GM21526 (cell line): ENCODE data around the gene ARHGDIB.

ENCODE experiments used
- ATAC-seq: cut with Tn5 transposase; IDR thresholded peaks from one replicate; pipeline ENCODE4 v1.9.1; 2021; ENCODE audit warnings: moderate library complexity; ENCODE audit not compliant: unreplicated experiment, low FRiP score

The ARHGDIB gene

GRCh38 chr12:14961466-14962152, at the start of gene ARHGDIB:
Gene ARHGDIB, minus strand, starts transcription at chr12:14961601. Its CDS starts 10,889 bp downstream, at chr12:14950712.
- ATAC-seq, result peak; percentile 63

GRCh38 chr12:15011162-15011561, 49.8 kb upstream of the ARHGDIB start:
- peak; percentile 71 for ATAC-seq

DNA sequence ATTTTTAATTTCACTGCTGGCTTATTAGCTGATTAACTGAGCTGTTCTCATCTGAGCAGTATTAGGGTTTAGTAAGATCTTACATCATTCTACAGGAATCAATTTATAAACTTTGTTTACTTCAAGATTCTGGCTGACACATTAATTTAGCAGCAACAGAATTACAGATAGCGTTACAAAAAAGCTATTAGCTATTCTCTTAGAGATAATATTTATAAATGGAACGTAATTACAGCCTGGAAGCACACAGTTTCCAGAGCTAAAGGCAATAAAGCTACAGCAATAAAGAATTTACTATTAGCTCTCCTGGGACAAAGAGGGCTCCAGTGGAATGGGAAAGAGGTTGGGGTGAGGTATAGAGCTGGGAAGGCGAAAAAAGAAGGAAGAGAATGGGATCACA, 46.1 kb upstream of the ARHGDIB start:
- ATAC-seq, result no peak

- ATAC-seq, result no peak
These were observed 43.7 kb upstream of the ARHGDIB start for GRCh38 chr12:15005064-15005463.

DNA sequence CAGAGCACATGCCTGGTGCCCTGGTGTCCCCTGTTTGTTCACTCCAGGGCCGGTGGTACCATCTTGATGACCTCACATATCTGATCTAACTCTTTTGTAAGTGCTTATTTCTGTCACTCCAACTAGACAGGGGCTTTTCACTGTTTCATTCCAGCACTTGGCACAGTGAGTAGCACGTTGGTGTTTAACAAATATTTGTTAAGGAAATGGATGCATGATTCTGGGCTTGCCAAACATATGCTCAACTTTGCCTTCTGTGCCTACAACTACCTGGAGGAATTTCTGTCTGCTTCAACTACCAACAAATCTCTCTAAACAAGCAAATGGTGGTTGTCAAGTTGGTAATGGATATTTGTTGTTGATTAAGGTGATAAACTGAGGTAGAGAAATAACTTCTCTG, 43.0 kb upstream of the ARHGDIB start:
- no peak for ATAC-seq

DNA sequence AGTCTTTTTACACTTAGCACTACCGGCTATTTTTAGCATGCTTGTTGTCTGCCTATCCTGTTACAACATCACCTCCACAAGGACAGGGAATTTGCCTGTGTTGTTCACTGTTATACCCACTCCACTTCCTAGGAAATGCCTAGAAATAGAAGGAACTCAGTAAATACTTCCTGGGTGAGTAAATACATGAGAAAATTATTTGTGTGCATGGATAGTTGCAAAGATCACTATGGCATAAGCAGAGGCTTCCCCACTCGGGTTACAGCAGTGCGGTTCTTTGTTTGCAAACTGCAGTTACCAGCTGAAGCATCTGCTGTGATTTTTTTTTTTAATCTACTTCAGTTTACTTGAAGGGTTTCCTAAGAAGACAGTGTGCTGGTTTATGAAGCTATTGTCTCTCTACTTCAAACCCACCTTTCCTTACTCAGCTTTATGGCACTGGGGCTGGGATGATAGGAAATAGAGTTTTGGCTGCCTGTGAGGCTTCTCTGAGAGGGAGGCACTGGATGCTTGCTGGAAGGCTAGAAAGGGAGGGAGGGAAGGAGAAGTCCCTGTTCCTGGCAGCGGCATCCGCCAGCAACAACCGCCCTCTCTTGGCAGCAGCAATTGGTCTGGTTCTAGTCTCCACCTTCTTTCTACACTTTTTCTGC, 40.5 kb upstream of the ARHGDIB start:
- ATAC-seq, result no peak

DNA sequence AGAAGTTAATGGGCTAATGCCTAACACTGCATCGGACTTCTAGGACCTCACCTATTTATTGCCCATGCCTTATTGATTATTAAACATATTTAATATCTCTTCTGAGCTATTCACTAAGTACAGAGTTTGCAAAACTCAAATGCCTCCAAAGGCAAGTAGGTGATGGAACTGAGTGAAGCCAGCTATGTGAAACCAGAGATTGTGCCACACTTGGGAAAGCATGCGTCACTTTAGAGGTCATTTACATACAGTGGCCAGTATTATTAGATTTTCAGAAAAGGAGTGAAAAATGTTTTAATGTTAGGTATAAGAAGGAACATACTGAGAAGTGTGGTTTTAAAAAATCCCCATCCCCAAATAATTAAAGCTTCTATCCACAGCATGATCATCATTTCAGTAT, 39.2 kb upstream of the ARHGDIB start:
- no peak for ATAC-seq

DNA sequence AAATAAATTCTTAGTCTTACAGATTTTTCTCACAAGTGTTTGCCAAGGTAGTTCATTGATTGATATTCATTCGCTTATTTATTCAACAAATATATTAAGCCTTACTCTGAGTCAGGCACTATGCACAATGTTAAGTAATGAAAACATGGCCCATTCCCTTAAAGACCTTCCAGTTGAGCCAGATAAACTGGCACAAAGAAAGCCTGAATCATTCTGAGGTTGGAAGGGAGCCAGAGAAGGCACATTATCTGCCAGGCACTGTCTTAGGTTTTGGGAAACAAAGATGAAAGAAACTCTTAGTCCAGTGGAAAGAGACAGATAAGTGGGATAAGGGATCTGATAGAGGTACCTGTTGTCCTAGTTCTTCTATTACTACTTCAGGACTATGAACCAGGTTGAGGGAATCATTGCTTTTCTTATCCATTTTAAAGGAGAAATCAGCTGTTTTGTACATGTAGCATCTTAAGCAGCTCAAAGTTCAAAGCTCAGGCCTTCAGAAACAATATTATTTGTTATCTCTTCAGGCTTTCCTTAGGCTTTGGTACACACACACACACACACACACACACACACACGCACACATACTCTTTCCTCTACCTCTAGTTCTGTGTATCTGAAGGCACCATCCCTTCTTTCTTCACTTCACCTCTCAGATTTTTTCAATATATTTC, 38.4 kb upstream of the ARHGDIB start:
- ATAC-seq, result no peak

- ATAC-seq, result no peak
These were observed 37.8 kb upstream of the ARHGDIB start for GRCh38 chr12:14999021-14999694.

GRCh38 chr12:14997998-14998397, 36.6 kb upstream of the ARHGDIB start:
- ATAC-seq, result no peak

DNA sequence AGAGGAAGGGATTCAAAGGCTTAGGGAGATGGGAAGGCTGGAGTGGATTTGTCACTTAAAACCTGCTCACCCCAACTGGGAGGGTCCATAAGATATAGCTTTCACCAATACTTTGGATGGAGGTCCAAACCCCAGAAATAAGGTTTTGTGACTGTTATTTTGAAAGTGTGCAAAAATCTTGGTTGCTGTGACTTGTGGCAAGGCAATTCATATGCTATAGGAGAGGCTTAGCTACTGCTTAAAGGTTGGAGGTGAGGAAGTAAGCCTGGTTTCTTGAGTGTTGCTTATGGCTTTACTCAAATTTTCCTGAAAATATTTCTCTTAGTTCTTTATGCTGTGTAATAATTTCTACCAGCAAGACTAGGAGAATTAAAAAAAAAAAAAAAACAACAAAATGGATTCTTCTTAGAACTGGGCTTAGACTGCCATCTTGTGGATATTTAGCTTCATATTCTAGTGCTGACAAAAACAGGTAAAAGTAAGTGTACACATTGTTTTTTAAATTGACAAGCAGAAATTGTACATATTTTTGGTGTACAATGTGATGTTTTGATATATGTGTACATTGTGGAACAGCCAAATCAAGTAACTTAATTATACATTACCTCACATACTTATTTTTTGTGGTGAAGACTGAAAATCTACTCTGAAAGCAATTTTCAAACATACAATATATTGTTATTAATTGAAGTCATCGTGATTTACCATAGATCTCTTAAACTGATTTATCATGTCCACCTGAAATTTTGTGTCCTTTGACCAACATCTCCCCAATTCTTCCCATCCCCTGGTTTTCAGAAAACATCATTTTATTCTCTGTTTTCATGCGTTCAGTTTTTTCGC, 34.4 kb upstream of the ARHGDIB start:
- peak; percentile 53 for ATAC-seq

GRCh38 chr12:14994610-14995009, 33.2 kb upstream of the ARHGDIB start:
- ATAC-seq, result no peak

GRCh38 chr12:14993537-14994266, 32.3 kb upstream of the ARHGDIB start:
- peak; percentile 44 for ATAC-seq

DNA sequence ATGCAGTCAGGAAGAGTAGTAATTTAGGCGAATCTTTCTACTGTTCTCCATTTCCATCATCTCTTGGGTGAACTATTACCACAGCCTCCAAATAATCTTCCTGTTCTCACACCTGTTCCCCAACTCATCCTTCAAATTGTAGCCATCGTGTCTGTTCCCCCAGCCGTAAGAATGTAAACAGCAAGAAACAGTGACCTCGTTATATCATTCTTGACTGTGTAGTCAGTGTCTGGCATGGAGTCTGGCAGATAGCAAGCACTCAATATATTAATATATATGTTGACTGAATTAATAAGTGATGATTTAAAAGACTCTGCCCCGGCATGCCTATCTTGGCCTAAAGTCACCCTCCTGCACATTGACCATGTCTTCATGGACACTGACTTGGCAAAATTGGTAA, 31.7 kb upstream of the ARHGDIB start:
- peak; percentile 7 for ATAC-seq

- no peak for ATAC-seq
These were observed 31.3 kb upstream of the ARHGDIB start for GRCh38 chr12:14992673-14993072.

GRCh38 chr12:14991069-14991468, 29.7 kb upstream of the ARHGDIB start:
- no peak for ATAC-seq

DNA sequence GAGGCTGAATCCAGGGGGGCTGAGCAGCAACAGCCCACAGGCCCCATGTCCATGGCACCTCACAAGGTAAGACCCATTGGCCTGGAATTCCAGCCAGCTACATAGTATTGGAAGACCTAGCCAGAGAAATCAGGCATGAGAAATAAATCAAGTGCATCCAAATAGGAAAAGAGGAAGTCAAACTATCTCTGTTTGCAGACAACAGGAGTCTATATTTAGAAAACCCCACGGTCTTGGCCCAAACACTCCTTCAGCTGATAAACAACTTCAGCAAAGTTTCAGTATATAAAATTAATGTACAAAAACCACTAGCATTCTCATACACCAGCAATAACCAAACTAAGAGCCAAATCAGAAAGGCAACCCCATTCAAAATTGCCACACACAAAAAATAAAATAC, 28.4 kb upstream of the ARHGDIB start:
- peak; percentile 43 for ATAC-seq

- no peak for ATAC-seq
These were observed 26.6 kb upstream of the ARHGDIB start for GRCh38 chr12:14988035-14988434.

DNA sequence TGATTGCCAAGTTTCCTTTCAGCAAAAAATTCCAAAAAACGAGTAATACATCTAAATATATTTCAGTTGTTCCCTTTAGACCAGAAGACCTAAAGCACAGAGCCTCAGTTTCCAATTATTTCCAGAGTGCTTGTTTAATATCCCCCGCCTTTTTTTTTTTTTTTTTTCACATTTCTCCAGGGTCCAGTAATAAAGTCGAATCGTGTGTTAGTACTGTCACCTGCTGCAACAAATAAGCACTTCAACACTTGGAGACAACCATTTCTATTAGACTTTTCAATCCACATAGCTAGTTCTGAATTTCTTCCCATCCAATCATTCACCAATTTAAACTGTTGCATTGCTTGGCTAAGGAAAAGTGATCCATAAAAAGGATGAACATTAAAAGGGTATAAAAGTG, 25.0 kb upstream of the ARHGDIB start:
- no peak for ATAC-seq
